IMR-90 (cell line): ENCODE measurements around the gene SETD2. TPM values are rescaled to one million over a fixed set of nuclear protein-coding genes. Genes with fewer than 3 reads are reported as not detected.

Source experiments
- ATAC-seq: fragments of 200-7000 bp; cut with Tn5 transposase; 2 replicates; pipeline ENCODE4 v1.9.1; 2020; ENCODE audit warnings: low read depth, mild to moderate bottlenecking, moderate library complexity
- BruUV-seq: library from RNA; stranded (reverse); fragments of 400-500 nt; replicated peaks from 2 replicates; lab custom pipeline; 2021; lab: Mats Ljungman, UMichigan
- CTCF ChIA-PET: fragments of 300-600 bp; formaldehyde crosslinking; extraction: SDS; loops from one replicate; lab custom pipeline; 2021; ENCODE audit warnings: antibody characterized with exemption; lab: Yijun Ruan, JAX
- POLR2A ChIA-PET: fragments of 300-600 bp; sonication (Branson Sonifier 250); formaldehyde crosslinking; loops from one replicate; lab custom pipeline; 2022; ENCODE audit warnings: antibody characterized with exemption; ENCODE audit not compliant: unreplicated experiment; lab: Charles Lee
- DNase-seq: peaks from one replicate; pipeline ENCODE4 v3.0.0; 2013
- H2AFZ ChIP-seq: replicated peaks from 2 replicates; pipeline ENCODE3; 2013; ENCODE audit warnings: low read length, mild to moderate bottlenecking; ENCODE audit not compliant: poor library complexity
- H2AK5ac ChIP-seq: 2 replicates; pipeline ENCODE4 v1.6.1; 2013; ENCODE audit warnings: low read depth, low read length, inconsistent platforms
- H2AK9ac ChIP-seq: replicated peaks from 2 replicates; pipeline ENCODE3; 2013; ENCODE audit warnings: mild to moderate bottlenecking, low read depth, low read length, moderate library complexity; ENCODE audit not compliant: poor library complexity
- H2BK120ac ChIP-seq: 2 replicates; pipeline ENCODE4 v1.6.1; 2013; ENCODE audit warnings: low read depth, low read length, inconsistent platforms
- H2BK15ac ChIP-seq: 3 replicates; pipeline ENCODE4 v1.6.1; 2013; ENCODE audit warnings: low read depth, low read length, inconsistent platforms
- H2BK20ac ChIP-seq: 2 replicates; pipeline ENCODE4 v1.6.1; 2013; ENCODE audit warnings: low read depth, mild to moderate bottlenecking, inconsistent platforms, low read length, moderate library complexity
- H2BK5ac ChIP-seq: 2 replicates; pipeline ENCODE4 v1.6.1; 2013; ENCODE audit warnings: mild to moderate bottlenecking, low read depth, low read length, inconsistent platforms; ENCODE audit not compliant: poor library complexity, severe bottlenecking
- H3K14ac ChIP-seq: replicated peaks from 2 replicates; pipeline ENCODE4 v1.6.1; 2013; ENCODE audit warnings: low read depth, low read length, inconsistent platforms
- H3K18ac ChIP-seq: 2 replicates; pipeline ENCODE4 v1.6.1; 2013; ENCODE audit warnings: low read depth, low read length, control low read depth
- H3K23ac ChIP-seq: 2 replicates; pipeline ENCODE4 v1.6.1; 2013; ENCODE audit warnings: low read depth, low read length, inconsistent platforms
- H3K27ac ChIP-seq: 2 replicates; pipeline ENCODE4 v1.5.1; 2013; ENCODE audit warnings: mild to moderate bottlenecking, control low read depth, low read length; ENCODE audit not compliant: insufficient read depth
- H3K27me3 ChIP-seq: 2 replicates; pipeline ENCODE4 v1.6.1; 2013; ENCODE audit warnings: low read length; ENCODE audit not compliant: control insufficient read depth, insufficient read depth
- H3K36me3 ChIP-seq: 2 replicates; pipeline ENCODE4 v1.6.1; 2013; ENCODE audit warnings: low read length, mixed read lengths; ENCODE audit not compliant: control insufficient read depth, insufficient read depth
- H3K4ac ChIP-seq: 2 replicates; pipeline ENCODE4 v1.6.1; 2013; ENCODE audit warnings: low read depth, low read length, inconsistent platforms
- H3K4me1 ChIP-seq: 2 replicates; pipeline ENCODE4 v1.6.1; 2013; ENCODE audit warnings: low read length, mixed read lengths; ENCODE audit not compliant: control insufficient read depth, insufficient read depth
- H3K4me2 ChIP-seq: 2 replicates; pipeline ENCODE4 v1.6.1; 2013; ENCODE audit warnings: low read depth, mild to moderate bottlenecking, control low read depth, low read length, moderate library complexity
- H3K4me3 ChIP-seq: 2 replicates; pipeline ENCODE4 v1.5.1; 2013; ENCODE audit warnings: low read depth, mild to moderate bottlenecking, control low read depth, low read length, moderate library complexity; ENCODE audit not compliant: insufficient read depth
- H3K56ac ChIP-seq: 2 replicates; pipeline ENCODE4 v1.6.1; 2013; ENCODE audit warnings: low read length, inconsistent platforms; ENCODE audit not compliant: insufficient read depth; ENCODE audit errors: extremely low read depth
- H3K79me1 ChIP-seq, 2 experiments: 2 replicates each; pipeline ENCODE4 v1.6.1; 2013; ENCODE audit warnings: low read length in 2 of 2, inconsistent platforms in 1 of 2, low read depth in 1 of 2
- H3K9ac ChIP-seq: 2 replicates; pipeline ENCODE4 v1.6.1; 2013; ENCODE audit warnings: low read depth, low read length, control low read depth
- H3K9me1 ChIP-seq: 2 replicates; pipeline ENCODE4 v1.6.1; 2013; ENCODE audit warnings: low read length, inconsistent platforms; ENCODE audit not compliant: insufficient read depth
- H3K9me3 ChIP-seq: 2 replicates; pipeline ENCODE4 v1.6.1; 2013; ENCODE audit warnings: low read length; ENCODE audit not compliant: control insufficient read depth, insufficient read depth
- H4K20me1 ChIP-seq: 2 replicates; pipeline ENCODE4 v1.6.1; 2013; ENCODE audit warnings: low read length, inconsistent platforms; ENCODE audit not compliant: insufficient read depth
- H4K5ac ChIP-seq: 2 replicates; pipeline ENCODE4 v1.6.1; 2013; ENCODE audit warnings: mild to moderate bottlenecking, low read depth, low read length, control low read depth
- H4K8ac ChIP-seq, 2 experiments: 2 replicates each; pipeline ENCODE4 v1.6.1; 2013; ENCODE audit warnings: low read depth in 2 of 2, low read length in 2 of 2, control low read depth in 1 of 2, inconsistent platforms in 1 of 2
- H4K91ac ChIP-seq: 2 replicates; pipeline ENCODE4 v1.6.1; 2013; ENCODE audit warnings: low read depth, low read length, inconsistent platforms; ENCODE audit not compliant: insufficient read depth
- BHLHE40 ChIP-seq: fragments of 150-350 bp; IDR thresholded peaks from 2 replicates; pipeline ENCODE4 v1.6.1; 2016; ENCODE audit warnings: mild to moderate bottlenecking, low read depth, low read length
- CEBPB ChIP-seq: IDR thresholded peaks from 2 replicates; pipeline ENCODE4 v1.6.1; 2012; ENCODE audit warnings: low read depth, low read length, improper control_type of control experiment
- NFE2L2 ChIP-seq: fragments of 150-350 bp; IDR thresholded peaks from 2 replicates; pipeline ENCODE4 v1.6.1; 2016; ENCODE audit warnings: low read depth, mild to moderate bottlenecking, low read length
- POLR2A ChIP-seq: IDR thresholded peaks from 2 replicates; pipeline ENCODE4 v1.6.1; 2012; ENCODE audit warnings: mild to moderate bottlenecking, low read depth, low read length
- RCOR1 ChIP-seq: IDR thresholded peaks from 2 replicates; pipeline ENCODE4 v1.6.1; 2012; ENCODE audit warnings: mild to moderate bottlenecking, low read length, improper control_type of control experiment; ENCODE audit not compliant: insufficient replicate concordance
- WGBS, 2 experiments: methylation state at CpG; one replicate each; pipeline versions ENCODE4 v1.1.5 to v1.1.7; 2013; ENCODE audit warnings: missing lambda C conversion rate in 2 of 2; ENCODE audit not compliant: insufficient read length in 1 of 2; ENCODE audit errors: extremely low coverage in 2 of 2; 5-methylcytosine and 5-hydroxymethylcytosine counted together
- dilution Hi-C: fragments of 300-500 bp; cut with HindIII; formaldehyde crosslinking; loops from one replicate; pipeline ENCODE4 v1.14.3; 2018; ENCODE audit warnings: low sequenced_read_pairs; ENCODE audit not compliant: unreplicated experiment
- in situ Hi-C: fragments of 300-500 bp; cut with MboI; formaldehyde crosslinking; loops from 3 replicates; pipeline ENCODE4 v1.14.3; 2019; ENCODE audit warnings: low sequenced_read_pairs, inconsistent platforms, mixed read lengths
- intact Hi-C: fragments of 100-400 bp; cut with micrococcal nuclease; formaldehyde crosslinking; loops from 2 replicates; pipeline ENCODE4 v1.10.0; 2022
- polyA plus RNA-seq, 3 experiments: library from polyadenylated mRNA; depleted of rRNA; stranded (reverse); fragments of >200 nt; gene quantifications; 2 replicates each; pipeline ENCODE4 v1.2.3, GENCODE V29; 2012; ENCODE audit warnings: low replicate concordance in 1 of 3
- total RNA-seq: library from RNA; depleted of rRNA; stranded (reverse); fragments of >200 nt; gene quantifications from 2 replicates; pipeline ENCODE4 v1.2.3, GENCODE V29; 2012
- TF ChIP-seq, protein P1 (sequence below): conservative IDR thresholded peaks from 2 replicates; pipeline ENCODE4 v1.5.1; 2012; ENCODE audit warnings: mild to moderate bottlenecking, low read depth, low read length, improper control_type of control experiment
- TF ChIP-seq, protein P2 (sequence below): fragments of 150-350 bp; IDR thresholded peaks from 2 replicates; pipeline ENCODE4 v1.6.1; 2016; ENCODE audit warnings: low read depth, mild to moderate bottlenecking, low read length, moderate library complexity, borderline replicate concordance

SETD2 gene
- total and polyA plus RNA-seq, 2 of the 4 experiments (the other 2 are of a cell fraction): 18.3 to 20.1 TPM

DNA sequence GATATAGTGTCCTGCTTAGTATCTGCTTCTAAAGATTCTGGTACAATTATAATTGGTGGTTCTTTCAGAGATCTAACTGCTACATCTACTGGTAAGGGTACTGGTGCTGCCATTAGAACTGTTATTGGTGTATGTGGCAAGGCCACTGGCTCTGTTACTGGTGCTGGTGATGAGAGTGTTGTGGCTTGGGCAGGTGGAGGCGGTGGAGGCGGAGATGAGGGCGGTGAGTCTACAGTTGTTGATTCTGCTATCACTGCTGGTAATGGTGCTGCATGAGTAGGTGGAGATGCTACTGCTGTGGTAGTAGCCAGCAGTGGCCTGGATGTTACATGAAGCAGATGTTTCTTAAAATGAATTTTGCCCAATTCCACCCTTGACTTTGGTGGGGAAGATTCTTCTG, 40.1 kb downstream of the SETD2 start:
- Histone ChIP-seq H3K56ac (no peak overlapping the region), H3K4ac (no peak overlapping the region), H4K20me1 (peaks cover 23% of the 10 kb centered on the region), H4K5ac (no peak overlapping the region), H3K23ac (no peak overlapping the region), H3K4me2 (no peak overlapping the region), H2BK15ac (no peak overlapping the region), H3K9me3 (no peaks in the 10 kb centered on the region), H2AK9ac (no peak overlapping the region), H3K9ac (no peak overlapping the region), H3K27ac (no peak overlapping the region), H4K91ac (no peak overlapping the region), H3K14ac (no peak overlapping the region), H4K8ac (no peak overlapping the region), H2BK20ac (no peak overlapping the region), H3K18ac (no peak overlapping the region), H2BK120ac (no peak overlapping the region), H3K4me1 (peaks cover 3% of the 10 kb centered on the region; the same call in 1 of the 2 replicates), H3K27me3 (no peaks in the 10 kb centered on the region), H3K9me1 (peaks cover 10% of the 10 kb centered on the region), H3K36me3 (peaks cover 14% of the 10 kb centered on the region), H3K4me3 (no peak overlapping the region), H2AK5ac (no peak overlapping the region), H2BK5ac (no peak overlapping the region), H3K79me1 (peaks cover 43 to 59% of the 10 kb centered on the region in 2 experiments), H2AFZ (no peak overlapping the region)
- DNase-seq: no peak
- dilution Hi-C loops (no loop called here), intact Hi-C loops (no loop called here), in situ Hi-C loops (no loop called here)
- CTCF ChIA-PET: no interaction called here
- POLR2A ChIA-PET: no interaction called here
- TF ChIP-seq BHLHE40: no peak
- TF ChIP-seq, protein P1, sequence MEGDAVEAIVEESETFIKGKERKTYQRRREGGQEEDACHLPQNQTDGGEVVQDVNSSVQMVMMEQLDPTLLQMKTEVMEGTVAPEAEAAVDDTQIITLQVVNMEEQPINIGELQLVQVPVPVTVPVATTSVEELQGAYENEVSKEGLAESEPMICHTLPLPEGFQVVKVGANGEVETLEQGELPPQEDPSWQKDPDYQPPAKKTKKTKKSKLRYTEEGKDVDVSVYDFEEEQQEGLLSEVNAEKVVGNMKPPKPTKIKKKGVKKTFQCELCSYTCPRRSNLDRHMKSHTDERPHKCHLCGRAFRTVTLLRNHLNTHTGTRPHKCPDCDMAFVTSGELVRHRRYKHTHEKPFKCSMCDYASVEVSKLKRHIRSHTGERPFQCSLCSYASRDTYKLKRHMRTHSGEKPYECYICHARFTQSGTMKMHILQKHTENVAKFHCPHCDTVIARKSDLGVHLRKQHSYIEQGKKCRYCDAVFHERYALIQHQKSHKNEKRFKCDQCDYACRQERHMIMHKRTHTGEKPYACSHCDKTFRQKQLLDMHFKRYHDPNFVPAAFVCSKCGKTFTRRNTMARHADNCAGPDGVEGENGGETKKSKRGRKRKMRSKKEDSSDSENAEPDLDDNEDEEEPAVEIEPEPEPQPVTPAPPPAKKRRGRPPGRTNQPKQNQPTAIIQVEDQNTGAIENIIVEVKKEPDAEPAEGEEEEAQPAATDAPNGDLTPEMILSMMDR: no peak
- no peak for TF ChIP-seq POLR2A
- TF ChIP-seq NFE2L2: no peak
- TF ChIP-seq RCOR1: no peak
- TF ChIP-seq, protein P2, sequence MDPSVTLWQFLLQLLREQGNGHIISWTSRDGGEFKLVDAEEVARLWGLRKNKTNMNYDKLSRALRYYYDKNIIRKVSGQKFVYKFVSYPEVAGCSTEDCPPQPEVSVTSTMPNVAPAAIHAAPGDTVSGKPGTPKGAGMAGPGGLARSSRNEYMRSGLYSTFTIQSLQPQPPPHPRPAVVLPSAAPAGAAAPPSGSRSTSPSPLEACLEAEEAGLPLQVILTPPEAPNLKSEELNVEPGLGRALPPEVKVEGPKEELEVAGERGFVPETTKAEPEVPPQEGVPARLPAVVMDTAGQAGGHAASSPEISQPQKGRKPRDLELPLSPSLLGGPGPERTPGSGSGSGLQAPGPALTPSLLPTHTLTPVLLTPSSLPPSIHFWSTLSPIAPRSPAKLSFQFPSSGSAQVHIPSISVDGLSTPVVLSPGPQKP: no peak
- no peak for TF ChIP-seq CEBPB
- no peak for ATAC-seq
- no TSS peak for BruUV-seq
- WGBS, 2 experiments: 100% methylated on average over 3 of the region's 3 CpGs; no CpG with 5 or more reads in 1 of the 2 experiments
